ENCODE measurements around the gene PRUNE2. TPM values are rescaled to one million over a fixed set of nuclear protein-coding genes. Genes with fewer than 3 reads are reported as not detected.
A peak's percentile ranks its signal among the peaks of the same experiment; 100 is the strongest.

Gene PRUNE2
- total RNA-seq, 4 donors from 2014 or later, result 4.1 to 13.1 (median 5.4) TPM

GRCh38 chr9:76572151-76572550 lies 333.8 kb downstream of the PRUNE2 start:
- no peak overlapping the region for H3K4me3 ChIP-seq (ENCODE audit: low read depth, poor library complexity, severe bottlenecking)
- intact Hi-C loops (cut with DNase I; ENCODE audit: low total_unique reads), result no loop called here
- TF ChIP-seq CTCF (IDR thresholded peaks at IDR 0.05), result no peak
- TF ChIP-seq POLR2A (IDR thresholded peaks at IDR 0.05), result no peak
- WGBS, 2 donors, result 62 to 75% methylated on average over 3 of the region's 3 CpGs
- DNase-seq (ENCODE audit: low spot score in 2 of 2), result no peak

DNA sequence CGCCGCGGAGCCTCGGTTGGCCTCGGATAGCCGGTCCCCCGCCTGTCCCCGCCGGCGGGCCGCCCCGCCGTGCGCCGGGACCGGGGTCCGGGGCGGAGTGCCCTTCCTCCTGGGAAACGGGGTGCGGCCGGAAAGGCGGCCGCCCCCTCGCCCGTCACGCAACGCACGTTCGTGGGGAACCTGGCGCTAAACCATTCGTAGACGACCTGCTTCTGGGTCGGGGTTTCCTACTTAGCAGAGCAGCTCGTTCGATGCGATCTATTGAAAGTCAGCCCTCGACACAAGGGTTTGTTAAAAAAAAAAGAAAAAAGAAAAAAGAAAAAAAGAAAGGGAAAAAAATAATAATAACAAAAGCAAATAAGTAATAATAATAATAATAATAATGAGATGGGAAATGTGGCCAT lies 334.2 kb downstream of the PRUNE2 start:
- no peak for DNase-seq (ENCODE audit: low spot score in 2 of 2)
- 34 to 41% methylated on average over 37 of the region's 37 CpGs for WGBS, 2 donors
- peak overlapping the region; percentile 11 for H3K4me3 ChIP-seq (ENCODE audit: low read depth, poor library complexity, severe bottlenecking)
- intact Hi-C loops (cut with DNase I; ENCODE audit: low total_unique reads), result no loop called here
- TF ChIP-seq CTCF (IDR thresholded peaks at IDR 0.05) (no peak), POLR2A (IDR thresholded peaks at IDR 0.05) (no peak)

DNA sequence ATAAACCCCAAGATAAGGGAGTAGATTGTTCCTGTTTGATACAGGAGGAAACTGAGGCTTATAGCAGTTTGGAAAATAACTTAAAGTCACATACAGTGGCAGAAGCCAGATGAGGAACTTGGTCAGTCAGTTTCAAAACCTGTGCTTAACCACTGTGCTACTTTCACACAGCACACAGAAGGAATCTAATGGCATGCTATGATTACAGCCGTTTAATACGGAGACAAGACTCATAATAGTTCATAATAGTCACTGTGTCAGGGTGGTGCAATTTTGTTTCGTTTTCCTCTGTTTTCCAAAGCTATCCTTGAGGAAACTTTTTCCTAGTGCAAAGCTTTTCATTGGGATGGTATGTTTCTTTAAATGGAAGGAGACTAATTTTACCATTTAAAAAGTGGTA lies 334.6 kb downstream of the PRUNE2 start:
- DNase-seq (ENCODE audit: low spot score in 2 of 2), result no peak
- WGBS, 2 donors, result 36 to 46% methylated on average over 3 of the region's 3 CpGs
- TF ChIP-seq POLR2A (IDR thresholded peaks at IDR 0.05) (no peak), CTCF (IDR thresholded peaks at IDR 0.05) (no peak)
- no peak overlapping the region for H3K4me3 ChIP-seq (ENCODE audit: low read depth, poor library complexity, severe bottlenecking)
- intact Hi-C loops (cut with DNase I; ENCODE audit: low total_unique reads), result no loop called here

GRCh38 chr9:76570826-76571225 lies 335.1 kb downstream of the PRUNE2 start:
- 96% methylated on average over 2 of the region's 2 CpGs for WGBS, 2 donors
- TF ChIP-seq POLR2A (IDR thresholded peaks at IDR 0.05) (no peak), CTCF (IDR thresholded peaks at IDR 0.05) (no peak)
- H3K4me3 ChIP-seq (ENCODE audit: low read depth, poor library complexity, severe bottlenecking), result no peak overlapping the region
- intact Hi-C loops (cut with DNase I; ENCODE audit: low total_unique reads), result no loop called here
- no peak for DNase-seq (ENCODE audit: low spot score in 2 of 2)

DNA sequence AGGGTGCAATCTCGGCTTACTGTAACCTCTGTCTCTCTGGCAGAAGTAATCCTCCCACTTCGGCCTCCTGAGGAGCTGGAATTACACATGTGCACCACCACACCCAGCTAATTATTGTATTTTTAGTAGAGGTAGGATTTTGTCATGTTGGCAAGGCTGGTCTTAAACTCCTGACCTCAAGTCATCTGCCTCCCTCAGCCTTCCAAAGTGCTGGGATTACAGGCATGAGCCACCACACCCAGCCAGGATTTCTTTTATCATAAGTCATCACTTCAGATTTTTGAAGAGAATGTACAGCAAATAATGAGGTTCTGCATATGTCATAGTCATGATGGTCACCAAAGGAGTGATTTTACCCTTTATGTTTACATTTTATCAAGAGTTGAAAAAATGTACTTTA lies 338.8 kb downstream of the PRUNE2 start:
- DNase-seq (ENCODE audit: low spot score in 2 of 2), result no peak
- WGBS, 2 donors, result 70 to 82% methylated on average over 2 of the region's 2 CpGs
- H3K4me3 ChIP-seq (ENCODE audit: low read depth, poor library complexity, severe bottlenecking), result no peak overlapping the region
- no peak for TF ChIP-seq POLR2A (IDR thresholded peaks at IDR 0.05)
- TF ChIP-seq CTCF (IDR thresholded peaks at IDR 0.05), result no peak
- intact Hi-C loops (cut with DNase I; ENCODE audit: low total_unique reads), result no loop called here

- no peak for DNase-seq (ENCODE audit: low spot score in 2 of 2)
- TF ChIP-seq POLR2A (IDR thresholded peaks at IDR 0.05) (no peak), CTCF (IDR thresholded peaks at IDR 0.05) (no peak)
- intact Hi-C loops (cut with DNase I; ENCODE audit: low total_unique reads), result no loop called here
- H3K4me3 ChIP-seq (ENCODE audit: low read depth, poor library complexity, severe bottlenecking), result no peak overlapping the region
These were observed 341.6 kb downstream of the PRUNE2 start for GRCh38 chr9:76564297-76564696.

Data from lower leg skin (tissue), 4 donors.